ENCODE measurements around the gene BBS7.

- TF ChIP-seq CTCF (IDR thresholded peaks at IDR 0.05) (no peak), POLR2A (IDR thresholded peaks at IDR 0.05) (no peak)
Measured at GRCh38 chr4:121790976-121791375, 79.3 kb downstream of the BBS7 start.

Measured in right lobe of liver (tissue), 4 donors.